SK-N-MC (cell line): ENCODE measurements around the gene PLA2G4F.

Experiments
- EZH2 ChIP-seq: fragments of 200-600 bp; sonication (generic); IDR thresholded peaks from one replicate; pipeline ENCODE4 v1.6.1; 2017; ENCODE audit warnings: antibody characterized with exemption
- POLR2AphosphoS5 ChIP-seq: IDR thresholded peaks from 2 replicates; pipeline ENCODE4 v1.6.1; 2012; ENCODE audit warnings: mild to moderate bottlenecking, low read depth, low read length, borderline replicate concordance

DNA sequence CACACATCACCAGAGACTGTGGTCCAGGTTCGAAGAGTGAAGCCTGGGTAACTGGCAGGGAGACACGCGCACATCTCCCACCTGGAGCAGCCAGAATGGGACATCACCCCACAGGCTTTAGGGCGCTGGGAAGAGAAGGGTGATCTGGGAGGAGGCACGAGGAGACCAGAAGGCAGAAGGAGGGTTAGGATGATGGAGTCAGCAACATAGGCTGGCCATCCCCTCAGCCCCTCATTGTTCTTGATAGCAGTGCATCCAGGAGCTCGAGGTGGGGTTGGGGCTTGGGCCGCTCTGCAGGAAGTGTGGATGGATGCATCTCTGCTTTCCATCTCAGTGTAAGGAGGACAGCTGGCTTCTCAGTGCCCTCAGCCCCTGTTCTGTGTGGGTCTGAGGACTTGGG, 15.2 kb downstream of the PLA2G4F start:
- TF ChIP-seq POLR2AphosphoS5 (no peak), EZH2 (no peak)
